ENCODE measurements around the gene SYNGR3.

Gene SYNGR3

GRCh38 chr16:2026461-2027023 is 36.8 kb downstream of the SYNGR3 start, which contains the start of gene NHERF2:
TSS of gene NHERF2 (plus strand) at chr16:2026902. CDS start at chr16:2027006, 104 bp downstream.
- in situ Hi-C loops (cut with HindIII; ENCODE audit: low sequenced_read_pairs): no loop called here

- in situ Hi-C loops (cut with HindIII; ENCODE audit: low sequenced_read_pairs): no loop called here
Measured at GRCh38 chr16:2027024-2028010, 37.5 kb downstream of the SYNGR3 start.

- in situ Hi-C loops (cut with HindIII; ENCODE audit: low sequenced_read_pairs): no loop called here
Measured at GRCh38 chr16:2028146-2028545, 38.4 kb downstream of the SYNGR3 start.

- in situ Hi-C loops (cut with HindIII; ENCODE audit: low sequenced_read_pairs): no loop called here
Measured at GRCh38 chr16:2028620-2029220, 39.0 kb downstream of the SYNGR3 start.

GRCh38 chr16:2029350-2029749 is 39.6 kb downstream of the SYNGR3 start:
- in situ Hi-C loops (cut with HindIII; ENCODE audit: low sequenced_read_pairs): no loop called here

GRCh38 chr16:2030036-2030435 is 40.3 kb downstream of the SYNGR3 start:
- in situ Hi-C loops (cut with HindIII; ENCODE audit: low sequenced_read_pairs): loop anchor here (10.0 kb wide), 1 partner anchor 475 kb away; no protein-coding TSS in a partner anchor

- in situ Hi-C loops (cut with HindIII; ENCODE audit: low sequenced_read_pairs): loop anchor here (10.0 kb wide), 1 partner anchor 474 kb away; no protein-coding TSS in a partner anchor
Measured at GRCh38 chr16:2031081-2031577, 41.4 kb downstream of the SYNGR3 start.

- in situ Hi-C loops (cut with HindIII; ENCODE audit: low sequenced_read_pairs): loop anchor here (10.0 kb wide), 1 partner anchor 472 kb away; no protein-coding TSS in a partner anchor
Measured at GRCh38 chr16:2032285-2033056, 42.7 kb downstream of the SYNGR3 start.

- in situ Hi-C loops (cut with HindIII; ENCODE audit: low sequenced_read_pairs): loop anchor here (10.0 kb wide), 1 partner anchor 472 kb away; no protein-coding TSS in a partner anchor
Measured at GRCh38 chr16:2033057-2033908, 43.5 kb downstream of the SYNGR3 start.

GRCh38 chr16:2033909-2034695 is 44.3 kb downstream of the SYNGR3 start:
- in situ Hi-C loops (cut with HindIII; ENCODE audit: low sequenced_read_pairs): loop anchor here (10.0 kb wide), 1 partner anchor 471 kb away; no protein-coding TSS in a partner anchor

GRCh38 chr16:2034696-2035430 is 45.1 kb downstream of the SYNGR3 start:
- in situ Hi-C loops (cut with HindIII; ENCODE audit: low sequenced_read_pairs): loop anchor here (5.0 to 10.0 kb wide), 4 partner anchors 42 to 470 kb away; partner anchors contain the start of gene RNF151

- in situ Hi-C loops (cut with HindIII; ENCODE audit: low sequenced_read_pairs): loop anchor here (5.0 to 10.0 kb wide), 4 partner anchors 42 to 469 kb away; partner anchors contain the start of gene RNF151
Measured at GRCh38 chr16:2035431-2036199, 45.8 kb downstream of the SYNGR3 start.

GRCh38 chr16:2036200-2036966 is 46.6 kb downstream of the SYNGR3 start:
- in situ Hi-C loops (cut with HindIII; ENCODE audit: low sequenced_read_pairs): loop anchor here (5.0 to 10.0 kb wide), 4 partner anchors 41 to 468 kb away; partner anchors contain the start of gene RNF151

- in situ Hi-C loops (cut with HindIII; ENCODE audit: low sequenced_read_pairs): loop anchor here (5.0 to 10.0 kb wide), 4 partner anchors 40 to 468 kb away; partner anchors contain the start of gene RNF151
Measured at GRCh38 chr16:2037115-2037514, 47.3 kb downstream of the SYNGR3 start.

- in situ Hi-C loops (cut with HindIII; ENCODE audit: low sequenced_read_pairs): loop anchor here (5.0 to 10.0 kb wide), 4 partner anchors 39 to 467 kb away; partner anchors contain the start of gene RNF151
Measured at GRCh38 chr16:2037647-2038381, 48.0 kb downstream of the SYNGR3 start.
